ENCODE results near the gene UBL4A.

DNA sequence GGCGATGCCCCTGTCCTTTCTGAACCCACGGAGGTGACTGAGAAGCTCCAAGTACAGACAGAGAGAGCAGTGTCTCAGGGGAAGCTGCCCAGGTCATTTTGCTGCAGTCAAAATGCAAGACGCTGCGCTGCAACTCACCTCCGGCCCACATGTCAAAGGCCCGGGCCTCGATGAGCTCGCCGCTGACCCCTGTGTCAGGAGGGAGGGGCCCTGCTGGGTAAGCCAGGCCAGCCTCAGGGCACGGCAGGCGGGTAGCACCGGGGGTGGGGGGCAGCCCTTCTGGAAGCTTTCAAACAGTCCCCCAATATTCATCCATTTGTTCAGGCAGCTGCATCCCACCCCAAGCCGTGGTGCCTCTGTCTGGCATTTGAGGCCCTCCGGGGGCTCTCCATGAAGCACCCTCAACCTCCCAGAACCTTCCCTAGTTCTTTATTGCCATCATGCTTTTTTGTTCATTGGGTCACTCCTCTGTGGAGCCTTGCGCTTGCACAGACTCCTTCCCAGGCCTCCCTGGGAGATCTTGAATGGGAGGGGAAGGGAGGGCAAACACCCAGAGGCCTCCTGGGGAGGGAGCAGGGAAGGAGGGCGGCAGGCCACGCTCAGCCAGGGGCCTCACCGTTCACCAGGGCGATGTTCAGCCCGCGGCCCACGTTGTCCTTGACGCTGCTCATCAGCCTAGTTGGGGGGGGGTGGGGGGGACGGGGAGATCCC is 21.4 kb upstream of the UBL4A start:
- TF ChIP-seq, protein P1, sequence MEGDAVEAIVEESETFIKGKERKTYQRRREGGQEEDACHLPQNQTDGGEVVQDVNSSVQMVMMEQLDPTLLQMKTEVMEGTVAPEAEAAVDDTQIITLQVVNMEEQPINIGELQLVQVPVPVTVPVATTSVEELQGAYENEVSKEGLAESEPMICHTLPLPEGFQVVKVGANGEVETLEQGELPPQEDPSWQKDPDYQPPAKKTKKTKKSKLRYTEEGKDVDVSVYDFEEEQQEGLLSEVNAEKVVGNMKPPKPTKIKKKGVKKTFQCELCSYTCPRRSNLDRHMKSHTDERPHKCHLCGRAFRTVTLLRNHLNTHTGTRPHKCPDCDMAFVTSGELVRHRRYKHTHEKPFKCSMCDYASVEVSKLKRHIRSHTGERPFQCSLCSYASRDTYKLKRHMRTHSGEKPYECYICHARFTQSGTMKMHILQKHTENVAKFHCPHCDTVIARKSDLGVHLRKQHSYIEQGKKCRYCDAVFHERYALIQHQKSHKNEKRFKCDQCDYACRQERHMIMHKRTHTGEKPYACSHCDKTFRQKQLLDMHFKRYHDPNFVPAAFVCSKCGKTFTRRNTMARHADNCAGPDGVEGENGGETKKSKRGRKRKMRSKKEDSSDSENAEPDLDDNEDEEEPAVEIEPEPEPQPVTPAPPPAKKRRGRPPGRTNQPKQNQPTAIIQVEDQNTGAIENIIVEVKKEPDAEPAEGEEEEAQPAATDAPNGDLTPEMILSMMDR (IDR thresholded peaks at IDR 0.05; ENCODE audit: low read length), result no peak
- TF ChIP-seq EZH2 (IDR thresholded peaks at IDR 0.05; ENCODE audit: borderline replicate concordance, low read length), result no peak

All from OCI-LY1 (cell line).